ENCODE data around the gene TSHZ1. TPM values are rescaled to one million over a fixed set of nuclear protein-coding genes. Genes with fewer than 3 reads are reported as not detected.

The TSHZ1 gene
- total and polyA plus RNA-seq, 2 of the 8 experiments (the other 6 are each of a cell fraction or from before 2014, with no cell fraction given): 0.03 to 0.32 TPM

- Histone ChIP-seq H3K9ac (replicated peaks in 1 of 4; ENCODE audit: extremely low read depth in 1 of 4, low read depth in 3 of 4, low read length in 3 of 4) (no peak overlapping the region), H4K8ac (ENCODE audit: extremely low read depth, insufficient read depth, low read length) (no peak overlapping the region), H4K20me1 (replicated peaks in 1 of 2; ENCODE audit: control insufficient read depth in 1 of 2, insufficient read depth in 2 of 2, low read length in 2 of 2) (no peaks in the 10 kb centered on the region), H3K56ac (replicated peaks; ENCODE audit: insufficient read length, low read depth, low read length) (no peak overlapping the region), H2BK5ac (ENCODE audit: low read depth, low read length) (no peak overlapping the region), H3K27me3 (replicated peaks in 1 of 4; ENCODE audit: control insufficient read depth in 3 of 4, extremely low read depth in 1 of 4, insufficient read depth in 3 of 4, low read length in 3 of 4) (no peaks in the 10 kb centered on the region), H3K23ac (ENCODE audit: insufficient read length) (no peak overlapping the region), H4K91ac (replicated peaks; ENCODE audit: insufficient read length, low read length) (no peak overlapping the region), H2AK5ac (ENCODE audit: low read depth, low read length) (no peak overlapping the region), H3K36me3 (ENCODE audit: control insufficient read depth in 2 of 4, insufficient read depth in 4 of 4, low read length in 3 of 4) (no peaks in the 10 kb centered on the region), H2BK20ac (ENCODE audit: low read length) (no peak overlapping the region), H3K18ac (ENCODE audit: extremely low read depth, low read length) (no peak overlapping the region), H4K5ac (ENCODE audit: insufficient read length, low read depth, low read length) (no peak overlapping the region), H3K79me1 (ENCODE audit: low read depth, low read length) (no peaks in the 10 kb centered on the region), H2AFZ (ENCODE audit: low read length) (no peak overlapping the region), H3K23me2 (ENCODE audit: low read depth, low read length) (no peaks in the 10 kb centered on the region), H3K79me2 (ENCODE audit: control insufficient read depth in 1 of 2, insufficient read depth in 2 of 2, low read length in 2 of 2) (no peaks in the 10 kb centered on the region), H2BK12ac (ENCODE audit: low read depth, low read length) (no peak overlapping the region), H2BK120ac (replicated peaks; ENCODE audit: low read depth, low read length) (no peak overlapping the region), H3K4ac (replicated peaks; ENCODE audit: insufficient read length, low read depth, low read length) (no peak overlapping the region), H3K4me1 (replicated peaks in 1 of 4; ENCODE audit: control insufficient read depth in 3 of 4, insufficient read depth in 4 of 4, low read length in 3 of 4) (no peaks in the 10 kb centered on the region), H3K4me2 (ENCODE audit: insufficient read depth in 1 of 2, low read depth in 2 of 2, low read length in 2 of 2) (no peak overlapping the region), H3K4me3 (ENCODE audit: extremely low read depth in 1 of 4, insufficient read depth in 2 of 4, low read depth in 3 of 4, low read length in 4 of 4) (no peak overlapping the region), H3K14ac (ENCODE audit: insufficient read length) (no peak overlapping the region), H3K9me3 (ENCODE audit: insufficient read depth in 2 of 2, low read depth in 1 of 2, low read length in 1 of 2) (no peaks in the 10 kb centered on the region), H3K27ac (ENCODE audit: low read depth, low read length) (no peak overlapping the region), H2BK15ac (ENCODE audit: low read length) (no peak overlapping the region)
- ChIA-PET CTCF (ENCODE audit: partially characterized antibody) (interaction anchor here (1.5 kb wide), 1 partner anchor 94 kb away, joined by 3 read pairs; no protein-coding TSS in a partner anchor), POLR2A (ENCODE audit: partially characterized antibody) (no interaction called here)
- WGBS, 2 experiments (ENCODE audit: extremely low coverage in 1 of 2, insufficient coverage in 1 of 2, insufficient read length in 1 of 2, insufficient replicate concordance in 2 of 2, low coverage in 1 of 2, low lambda C conversion rate in 2 of 2, missing lambda C conversion rate in 1 of 2): 88% methylated on average over 4 of the region's 4 CpGs; no CpG with 5 or more reads in 1 of the 2 experiments
- peak; percentile 92 for TF ChIP-seq CEBPB (IDR thresholded peaks at IDR 0.05; ENCODE audit: low read depth, low read length)
- no peak for TF ChIP-seq JUN (IDR thresholded peaks at IDR 0.05; ENCODE audit: low read depth, low read length)
- TF ChIP-seq SIX5 (IDR thresholded peaks at IDR 0.05; ENCODE audit: low read depth, low read length): no peak
- no peak for TF ChIP-seq ZNF274 (IDR thresholded peaks at IDR 0.05; ENCODE audit: borderline replicate concordance, extremely low read depth, low read length)
- FAIRE-seq: no peak
- DNase-seq (ENCODE audit: low read depth in 1 of 2, low spot score in 2 of 2): no peak
These were observed 43.2 kb downstream of the TSHZ1 start for GRCh38 chr18:75253784-75254183.
